ENCODE measurements around the gene STIM2. TPM values are rescaled to one million over a fixed set of nuclear protein-coding genes. Genes with fewer than 3 reads are reported as not detected.

STIM2 gene
- total RNA-seq, 1 experiment from 2014 or later: 23.9 TPM

GRCh38 chr4:27040356-27040755 is 179.7 kb downstream of the STIM2 start:
- CTCF ChIA-PET: no interaction called here
- intact Hi-C loops (cut with micrococcal nuclease; ENCODE audit: unreplicated experiment): loop anchor here (10.0 kb wide), 1 partner anchor 624 kb away; no protein-coding TSS in a partner anchor

GRCh38 chr4:27042411-27042810 is 181.8 kb downstream of the STIM2 start:
- Histone ChIP-seq H3K27ac (ENCODE audit: low read length) (no peak overlapping the region), H3K9me3 (ENCODE audit: control insufficient read depth, insufficient read depth, low read depth, low read length) (no peaks in the 10 kb centered on the region), H3K4me3 (ENCODE audit: low read depth in 2 of 2, low read length in 2 of 2) (no peak overlapping the region), H3K36me3 (ENCODE audit: control insufficient read depth, insufficient read depth, low read length) (no peaks in the 10 kb centered on the region), H3K4me1 (ENCODE audit: control insufficient read depth, insufficient read depth, low read length) (no peaks in the 10 kb centered on the region), H3K27me3 (ENCODE audit: control insufficient read depth, insufficient read depth, low read length) (no peaks in the 10 kb centered on the region)
- in situ Hi-C loops (cut with HindIII; ENCODE audit: low pct_unique_long_range_greater_than_20kb, low sequenced_read_pairs) (no loop called here), intact Hi-C loops (cut with micrococcal nuclease; ENCODE audit: unreplicated experiment) (loop anchor here (10.0 kb wide), 1 partner anchor 622 kb away; no protein-coding TSS in a partner anchor)
- DNase-seq (ENCODE audit: low read depth, low spot score) (no peak), ATAC-seq (no peak)
- TF ChIP-seq TCF7L2 (IDR thresholded peaks at IDR 0.05; ENCODE audit: low read depth, low read length): no peak
- ChIA-PET POLR2A (no interaction called here), CTCF (no interaction called here)
- BruUV-seq (replicated peaks): no TSS peak

More at GRCh38 chr4:27040356-27040755, 179.7 kb downstream of the STIM2 start:
- Histone ChIP-seq H3K36me3 (ENCODE audit: control insufficient read depth, insufficient read depth, low read length) (no peaks in the 10 kb centered on the region), H3K27me3 (ENCODE audit: control insufficient read depth, insufficient read depth, low read length) (no peaks in the 10 kb centered on the region), H3K4me3 (ENCODE audit: low read depth in 2 of 2, low read length in 2 of 2) (no peak overlapping the region), H3K9me3 (ENCODE audit: control insufficient read depth, insufficient read depth, low read depth, low read length) (no peaks in the 10 kb centered on the region), H3K4me1 (ENCODE audit: control insufficient read depth, insufficient read depth, low read length) (no peaks in the 10 kb centered on the region), H3K27ac (ENCODE audit: low read length) (no peak overlapping the region)
- no TSS peak for BruUV-seq (replicated peaks)
- POLR2A ChIA-PET: no interaction called here
- ATAC-seq (no peak), DNase-seq (ENCODE audit: low read depth, low spot score) (no peak)
- in situ Hi-C loops (cut with HindIII; ENCODE audit: low pct_unique_long_range_greater_than_20kb, low sequenced_read_pairs): no loop called here
- TF ChIP-seq SIN3A (IDR thresholded peaks at IDR 0.05; ENCODE audit: borderline replicate concordance, insufficient read depth, low read depth, low read length) (no peak), REST (IDR thresholded peaks at IDR 0.05; ENCODE audit: insufficient read depth in 1 of 2, low read depth in 2 of 2, low read length in 1 of 2) (no peak), POLR2AphosphoS5 (IDR thresholded peaks at IDR 0.05; ENCODE audit: low read depth, low read length) (no peak), CTCF (IDR thresholded peaks at IDR 0.05) (no peak), TCF7L2 (IDR thresholded peaks at IDR 0.05; ENCODE audit: low read depth, low read length) (no peak)

- intact Hi-C loops (cut with micrococcal nuclease; ENCODE audit: unreplicated experiment): loop anchor here (10.0 kb wide), 1 partner anchor 622 kb away; no protein-coding TSS in a partner anchor
- no peaks in the 10 kb centered on the region for H3K27me3 ChIP-seq (ENCODE audit: control insufficient read depth, insufficient read depth, low read length)
- no peak for DNase-seq (ENCODE audit: low read depth, low spot score)
- no peak for ATAC-seq
- H3K4me3 ChIP-seq (ENCODE audit: low read depth in 2 of 2, low read length in 2 of 2): no peak overlapping the region
- BruUV-seq (replicated peaks): no TSS peak
- CTCF ChIA-PET: no interaction called here
- H3K4me1 ChIP-seq (ENCODE audit: control insufficient read depth, insufficient read depth, low read length): no peaks in the 10 kb centered on the region
- no peaks in the 10 kb centered on the region for H3K36me3 ChIP-seq (ENCODE audit: control insufficient read depth, insufficient read depth, low read length)
- in situ Hi-C loops (cut with HindIII; ENCODE audit: low pct_unique_long_range_greater_than_20kb, low sequenced_read_pairs): no loop called here
- POLR2A ChIA-PET: no interaction called here
- TF ChIP-seq POLR2AphosphoS5 (IDR thresholded peaks at IDR 0.05; ENCODE audit: low read depth, low read length) (no peak), REST (IDR thresholded peaks at IDR 0.05; ENCODE audit: insufficient read depth in 1 of 2, low read depth in 2 of 2, low read length in 1 of 2) (no peak), SIN3A (IDR thresholded peaks at IDR 0.05; ENCODE audit: borderline replicate concordance, insufficient read depth, low read depth, low read length) (no peak), CTCF (IDR thresholded peaks at IDR 0.05) (no peak), TCF7L2 (IDR thresholded peaks at IDR 0.05; ENCODE audit: low read depth, low read length) (no peak)
- H3K9me3 ChIP-seq (ENCODE audit: control insufficient read depth, insufficient read depth, low read depth, low read length): no peaks in the 10 kb centered on the region
- H3K27ac ChIP-seq (ENCODE audit: low read length): no peak overlapping the region
These were observed 182.6 kb downstream of the STIM2 start for GRCh38 chr4:27043200-27043599.

All from Panc1 (cell line).